H9 (cell line): ENCODE data around the gene TMEM9. TPM values are rescaled to one million over a fixed set of nuclear protein-coding genes. Genes with fewer than 3 reads are reported as not detected.

Experiments
- DNase-seq: peaks from one replicate; pipeline ENCODE4 v3.0.0-alpha.2; 2017
- H2AFZ ChIP-seq: one replicate; pipeline ENCODE4 v1.6.1; 2013; ENCODE audit warnings: mild to moderate bottlenecking, low read length, control low read depth, moderate library complexity
- H2AK5ac ChIP-seq: 2 replicates; pipeline ENCODE4 v1.6.1; 2013; ENCODE audit warnings: low read length, control low read depth, mixed read lengths; ENCODE audit not compliant: insufficient read length
- H2BK120ac ChIP-seq: one replicate; pipeline ENCODE4 v1.6.1; 2013; ENCODE audit warnings: low read depth, mild to moderate bottlenecking, low read length, control low read depth, inconsistent platforms; ENCODE audit not compliant: poor library complexity, severe bottlenecking
- H2BK12ac ChIP-seq: 2 replicates; pipeline ENCODE4 v1.6.1; 2013; ENCODE audit warnings: low read length, control low read depth, mixed read lengths, low read depth; ENCODE audit not compliant: insufficient read length
- H2BK15ac ChIP-seq: 2 replicates; pipeline ENCODE4 v1.6.1; 2013; ENCODE audit warnings: low read depth, low read length, control low read depth
- H2BK20ac ChIP-seq: one replicate; pipeline ENCODE4 v1.6.1; 2013; ENCODE audit warnings: low read depth, mild to moderate bottlenecking, low read length, control low read depth, inconsistent platforms; ENCODE audit not compliant: poor library complexity, severe bottlenecking
- H2BK5ac ChIP-seq: 2 replicates; pipeline ENCODE4 v1.6.1; 2013; ENCODE audit warnings: low read length, control low read depth, mixed read lengths; ENCODE audit not compliant: insufficient read length
- H3K14ac ChIP-seq: 2 replicates; pipeline ENCODE4 v1.6.1; 2013; ENCODE audit warnings: low read length, control low read depth; ENCODE audit not compliant: insufficient read depth
- H3K18ac ChIP-seq: 2 replicates; pipeline ENCODE4 v1.6.1; 2013; ENCODE audit warnings: low read depth, mild to moderate bottlenecking, mixed read lengths, low read length, control low read depth; ENCODE audit not compliant: insufficient read length
- H3K23ac ChIP-seq: 2 replicates; pipeline ENCODE4 v1.6.1; 2013; ENCODE audit warnings: low read length, control low read depth, mixed read lengths, low read depth; ENCODE audit not compliant: insufficient read length
- H3K23me2 ChIP-seq: 2 replicates; pipeline ENCODE4 v1.6.1; 2013; ENCODE audit warnings: low read depth, mild to moderate bottlenecking, mixed read lengths, low read length, control low read depth; ENCODE audit not compliant: insufficient read length, poor library complexity, severe bottlenecking
- H3K27ac ChIP-seq: 2 replicates; pipeline ENCODE4 v1.5.1; 2013; ENCODE audit warnings: low read length, control low read depth, mixed read lengths, low read depth; ENCODE audit not compliant: insufficient read length
- H3K27me3 ChIP-seq: 2 replicates; pipeline ENCODE4 v1.6.1; 2013; ENCODE audit warnings: low read length, control low read depth, inconsistent platforms; ENCODE audit not compliant: insufficient read depth
- H3K4ac ChIP-seq: 2 replicates; pipeline ENCODE4 v1.6.1; 2013; ENCODE audit warnings: low read depth, mild to moderate bottlenecking, control low read depth, inconsistent platforms, low read length, moderate library complexity
- H3K4me1 ChIP-seq: 2 replicates; pipeline ENCODE4 v1.6.1; 2013; ENCODE audit warnings: low read length, control low read depth, inconsistent platforms; ENCODE audit not compliant: insufficient read depth
- H3K4me2 ChIP-seq: 2 replicates; pipeline ENCODE4 v1.6.1; 2013; ENCODE audit warnings: low read length, control low read depth, mixed read lengths; ENCODE audit not compliant: insufficient read length, insufficient read depth
- H3K56ac ChIP-seq: 2 replicates; pipeline ENCODE4 v1.6.1; 2013; ENCODE audit warnings: low read depth, mild to moderate bottlenecking, mixed read lengths, low read length, control low read depth; ENCODE audit not compliant: insufficient read length
- H3K79me1 ChIP-seq: 2 replicates; pipeline ENCODE4 v1.6.1; 2013; ENCODE audit warnings: low read depth, mild to moderate bottlenecking, moderate library complexity, low read length, control low read depth, inconsistent platforms; ENCODE audit not compliant: insufficient read depth, poor library complexity, severe bottlenecking
- H3K79me2 ChIP-seq: 2 replicates; pipeline ENCODE4 v1.6.1; 2013; ENCODE audit warnings: low read length, control low read depth, inconsistent platforms; ENCODE audit not compliant: insufficient read depth
- H3K9ac ChIP-seq: 2 replicates; pipeline ENCODE4 v1.6.1; 2013; ENCODE audit warnings: low read length, control low read depth, mixed read lengths; ENCODE audit not compliant: insufficient read length; ENCODE audit errors: extremely low read depth
- H3K9me3 ChIP-seq: one replicate; pipeline ENCODE4 v1.6.1; 2013; ENCODE audit warnings: low read depth, low read length, inconsistent platforms; ENCODE audit not compliant: control insufficient read depth
- H3T11ph ChIP-seq: one replicate; pipeline ENCODE4 v1.6.1; 2013; ENCODE audit warnings: mild to moderate bottlenecking, low read length, control low read depth, inconsistent platforms
- H4K20me1 ChIP-seq: one replicate; pipeline ENCODE4 v1.6.1; 2013; ENCODE audit not compliant: control insufficient read depth, insufficient read length, insufficient read depth
- H4K5ac ChIP-seq: 2 replicates; pipeline ENCODE4 v1.6.1; 2013; ENCODE audit warnings: low read depth, mild to moderate bottlenecking, mixed read lengths, low read length, control low read depth; ENCODE audit not compliant: insufficient read length
- H4K8ac ChIP-seq: replicated peaks from 2 replicates; pipeline ENCODE4 v1.6.1; 2013; ENCODE audit warnings: low read length, control low read depth, mixed read lengths, low read depth; ENCODE audit not compliant: insufficient read length
- H4K91ac ChIP-seq: 2 replicates; pipeline ENCODE4 v1.6.1; 2013; ENCODE audit warnings: low read depth, mild to moderate bottlenecking, moderate library complexity, mixed read lengths, low read length, control low read depth; ENCODE audit not compliant: insufficient read length
- H3K27ac Mint-ChIP-seq, 3 experiments: 2 replicates in 2 of 3; 3 replicates in 1 of 3; pipeline ENCODE4 v1.8.0; 2020 to 2021; ENCODE audit warnings: mixed read lengths in 3 of 3, mild to moderate bottlenecking in 1 of 3, moderate library complexity in 1 of 3
- H3K27me3 Mint-ChIP-seq: 2 replicates; pipeline ENCODE4 v1.8.0; 2021; ENCODE audit warnings: low read depth, mild to moderate bottlenecking, moderate library complexity, mixed read lengths
- H3K36me3 Mint-ChIP-seq, 3 experiments: 2 replicates in 2 of 3; 3 replicates in 1 of 3; pipeline ENCODE4 v1.8.0; 2020 to 2021; ENCODE audit warnings: low read depth in 3 of 3, mixed read lengths in 3 of 3; ENCODE audit not compliant: insufficient read depth in 1 of 3
- H3K4me1 Mint-ChIP-seq, 2 experiments: 2 replicates each; pipeline ENCODE4 v1.8.0; 2020; ENCODE audit warnings: mixed read lengths in 2 of 2
- H3K4me3 Mint-ChIP-seq, 2 experiments: 2 replicates in 1 of 2; 3 replicates in 1 of 2; pipeline ENCODE4 v1.8.0; 2020 to 2021; ENCODE audit warnings: mild to moderate bottlenecking in 2 of 2, mixed read lengths in 2 of 2, moderate library complexity in 1 of 2
- H3K9me3 Mint-ChIP-seq, 2 experiments: 2 replicates in 1 of 2; 3 replicates in 1 of 2; pipeline ENCODE4 v1.8.0; 2020; ENCODE audit warnings: mild to moderate bottlenecking in 2 of 2, mixed read lengths in 2 of 2, moderate library complexity in 1 of 2
- CTCF ChIP-seq: fragments of 200-600 bp; sonication (generic); conservative IDR thresholded peaks from 3 replicates; pipeline ENCODE4 v1.8.0; 2021; ENCODE audit warnings: antibody characterized with exemption, mild to moderate bottlenecking
- WGBS: extraction: QIAGEN DNeasy Blood & Tissue Kit; methylation state at CpG from one replicate; pipeline ENCODE4 v1.1.7; 2013; ENCODE audit warnings: missing lambda C conversion rate, low lambda C conversion rate, mixed read lengths; ENCODE audit not compliant: insufficient read length; ENCODE audit errors: extremely low coverage; 5-methylcytosine and 5-hydroxymethylcytosine counted together
- total RNA-seq: library from RNA; stranded (reverse); gene quantifications from 2 replicates; pipeline ENCODE4 v1.2.1, GENCODE V29; 2021

TMEM9 gene
- total RNA-seq, 1 experiment from 2014 or later = 93.4 TPM

- no peak overlapping the region for H4K8ac ChIP-seq
- Mint-ChIP-seq H3K4me3 (peak overlapping the region; percentile 94 to 95), H3K27ac (peak overlapping the region in 2 of 3 experiments; percentile 87 to 89; a peak in 5 of 7 replicates), H3K36me3 (peaks cover 26 to 44% (median 35%) of the 10 kb centered on the region in 3 experiments; a peak in 6 of 7 replicates), H3K9me3 (no peaks in the 10 kb centered on the region), H3K4me1 (peaks cover 20 to 23% of the 10 kb centered on the region in 2 experiments), H3K27me3 (peaks cover 5% of the 10 kb centered on the region; the same call in 1 of the 2 replicates)
- no peak overlapping the region for H3K27ac ChIP-seq
- H3K56ac ChIP-seq = no peak overlapping the region
- no peak overlapping the region for H2BK120ac ChIP-seq
- no peak overlapping the region for H2AK5ac ChIP-seq
- H3K4ac ChIP-seq = no peak overlapping the region
- TF ChIP-seq CTCF = no peak
- H3K9ac ChIP-seq = peak overlapping the region; percentile 78
- DNase-seq = no peak
- no peak overlapping the region for H2AFZ ChIP-seq
- no peak overlapping the region for H2BK20ac ChIP-seq
- H3K79me2 ChIP-seq = no peaks in the 10 kb centered on the region
- H3K4me2 ChIP-seq = peak overlapping the region; percentile 83
- no peak overlapping the region for H2BK15ac ChIP-seq
- peak overlapping the region; percentile 51 for H3K14ac ChIP-seq
- peaks cover 2% of the 10 kb centered on the region for H4K20me1 ChIP-seq
- no peaks in the 10 kb centered on the region for H3K9me3 ChIP-seq
- H4K5ac ChIP-seq = no peak overlapping the region
- H3K23me2 ChIP-seq = no peaks in the 10 kb centered on the region
- H3K79me1 ChIP-seq = no peaks in the 10 kb centered on the region
- H3K27me3 ChIP-seq = no peaks in the 10 kb centered on the region
- WGBS = no CpG with 5 or more reads among the region's 37 CpGs
- H2BK12ac ChIP-seq = no peak overlapping the region
- H2BK5ac ChIP-seq = no peak overlapping the region
- H3T11ph ChIP-seq = no peak overlapping the region
- H3K23ac ChIP-seq = no peak overlapping the region
- peaks cover 4% of the 10 kb centered on the region; the same call in 1 of the 2 replicates for H3K4me1 ChIP-seq
- no peak overlapping the region for H4K91ac ChIP-seq
- peak overlapping the region; percentile 77 for H3K18ac ChIP-seq
Observed at GRCh38 chr1:201153474-201154388, 543 bp downstream of the TMEM9 start.
